Neutrophil (primary cell): ENCODE data around the gene SLC37A2.
"Not testable (repeated sequence)": the region's sequence is repeated elsewhere in the genome, so short reads cannot be mapped to it uniquely, and the experiment has no call there.

Experiments used
- H3K27ac ChIP-seq: fragments of 200-600 bp; sonication (generic); 2 replicates; pipeline ENCODE4 v1.5.1; 2016; ENCODE audit warnings: mild to moderate bottlenecking, moderate library complexity
- H3K27me3 ChIP-seq: fragments of 200-600 bp; sonication (generic); 2 replicates; pipeline ENCODE4 v1.6.0; 2016; ENCODE audit warnings: mild to moderate bottlenecking
- H3K36me3 ChIP-seq: fragments of 200-600 bp; sonication (generic); 2 replicates; pipeline ENCODE4 v1.5.1; 2017
- H3K4me1 ChIP-seq, 2 experiments: fragments of 200-600 bp in 1 of 2; sonication (generic) in 1 of 2; 1 replicate in 1 of 2; 2 replicates in 1 of 2; pipeline versions ENCODE4 v1.5.1 to v1.6.1; 2013 to 2016; ENCODE audit warnings: low read depth in 1 of 2, low read length in 1 of 2, mild to moderate bottlenecking in 1 of 2, moderate library complexity in 1 of 2; ENCODE audit not compliant: control insufficient read depth in 1 of 2, insufficient read depth in 1 of 2
- H3K4me3 ChIP-seq, 2 experiments: fragments of 200-600 bp in 1 of 2; sonication (generic) in 1 of 2; 1 replicate in 1 of 2; 2 replicates in 1 of 2; pipeline ENCODE4 v1.5.1; 2013 to 2016; ENCODE audit warnings: low read depth in 1 of 2, low read length in 1 of 2, mild to moderate bottlenecking in 1 of 2, moderate library complexity in 1 of 2
- H3K9me3 ChIP-seq: fragments of 200-600 bp; sonication (generic); 2 replicates; pipeline ENCODE4 v1.5.1; 2016
- CTCF ChIP-seq: fragments of 200-600 bp; sonication (generic); IDR thresholded peaks from 2 replicates; pipeline ENCODE4 v1.5.1; 2016; ENCODE audit warnings: antibody characterized with exemption

The SLC37A2 gene

GRCh38 chr11:125085301-125086081 lies 22.4 kb downstream of the SLC37A2 start:
- Histone ChIP-seq H3K4me3 (no peak overlapping the region), H3K36me3 (no peaks in the 10 kb centered on the region), H3K9me3 (no peaks in the 10 kb centered on the region), H3K27me3 (no peaks in the 10 kb centered on the region), H3K4me1 (no peaks in the 10 kb centered on the region), H3K27ac (no peak overlapping the region)
- TF ChIP-seq CTCF, result no peak

GRCh38 chr11:125086633-125087296 lies 23.7 kb downstream of the SLC37A2 start:
- H3K27ac ChIP-seq, result no peak overlapping the region
- TF ChIP-seq CTCF, result no peak
- H3K4me1 ChIP-seq, result no peaks in the 10 kb centered on the region
- no peaks in the 10 kb centered on the region for H3K9me3 ChIP-seq
- H3K4me3 ChIP-seq, result no peak overlapping the region
- no peaks in the 10 kb centered on the region for H3K27me3 ChIP-seq
- H3K36me3 ChIP-seq, result no peaks in the 10 kb centered on the region

- Histone ChIP-seq H3K4me1 (no peaks in the 10 kb centered on the region), H3K9me3 (no peaks in the 10 kb centered on the region), H3K4me3 (no peak overlapping the region), H3K36me3 (no peaks in the 10 kb centered on the region), H3K27ac (no peak overlapping the region), H3K27me3 (no peaks in the 10 kb centered on the region)
- TF ChIP-seq CTCF, result no peak
Measured at GRCh38 chr11:125088123-125088522, 25.0 kb downstream of the SLC37A2 start.

GRCh38 chr11:125088576-125089455 lies 25.7 kb downstream of the SLC37A2 start:
- TF ChIP-seq CTCF, result no peak

GRCh38 chr11:125089481-125089880 lies 26.4 kb downstream of the SLC37A2 start:
- not testable (repeated sequence) for H3K36me3 ChIP-seq

More at GRCh38 chr11:125088576-125089455, 25.7 kb downstream of the SLC37A2 start:
- H3K4me3 ChIP-seq, result no peak overlapping the region
- no peaks in the 10 kb centered on the region for H3K36me3 ChIP-seq
- H3K27me3 ChIP-seq, result no peaks in the 10 kb centered on the region
- no peaks in the 10 kb centered on the region for H3K9me3 ChIP-seq
- no peak overlapping the region for H3K27ac ChIP-seq
- H3K4me1 ChIP-seq, result no peaks in the 10 kb centered on the region

GRCh38 chr11:125090151-125090550 lies 27.0 kb downstream of the SLC37A2 start:
- H3K27me3 ChIP-seq, H3K36me3 ChIP-seq, H3K4me1 ChIP-seq, H3K9me3 ChIP-seq, H3K27ac ChIP-seq, H3K4me3 ChIP-seq: not testable (repeated sequence)

More at GRCh38 chr11:125089481-125089880, 26.4 kb downstream of the SLC37A2 start:
- not testable (repeated sequence) for H3K4me1 ChIP-seq, H3K27me3 ChIP-seq, H3K4me3 ChIP-seq, H3K9me3 ChIP-seq, H3K27ac ChIP-seq
